NCI-H2227 (cell line): ENCODE results near the gene SNU13.
"Not testable (repeated sequence)": the region's sequence is repeated elsewhere in the genome, so short reads cannot be mapped to it uniquely, and the experiment has no call there.

Source experiments
- DNase-seq: peaks from one replicate; lab custom pipeline; 2025; ENCODE audit not compliant: unreplicated experiment; lab: John Stamatoyannopoulos, UW

SNU13 gene

GRCh38 chr22:41682033-41682807 is 6.4 kb downstream of the SNU13 start:
- peak; percentile 92 for DNase-seq

- peak; percentile 43 for DNase-seq
Measured at GRCh38 chr22:41681616-41682015, 7.1 kb downstream of the SNU13 start.

GRCh38 chr22:41676134-41676533 is 12.5 kb downstream of the SNU13 start:
- DNase-seq: no peak

DNA sequence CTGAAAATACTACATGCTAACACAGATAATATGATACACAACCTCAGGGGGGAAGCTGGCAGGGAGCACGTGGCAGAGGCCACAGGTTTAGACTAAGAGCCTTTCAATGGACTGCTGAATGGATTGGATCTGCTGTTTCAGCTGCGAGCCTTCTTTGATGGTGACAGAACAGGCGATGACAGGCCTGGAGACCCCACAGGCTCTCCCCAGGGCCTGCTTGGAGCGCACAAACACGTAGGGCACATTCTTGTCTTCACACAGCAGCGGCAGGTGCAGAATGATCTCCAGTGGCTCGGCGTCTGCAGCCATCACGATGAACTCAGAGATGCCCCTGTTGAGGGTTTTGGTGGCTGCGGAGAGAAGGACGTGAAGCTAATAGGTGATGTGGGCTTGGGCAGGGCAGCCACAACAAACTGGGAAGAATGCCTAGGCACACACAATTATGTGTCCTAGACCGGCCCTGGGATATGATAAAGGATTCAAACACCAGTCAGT is 13.8 kb downstream of the SNU13 start:
- DNase-seq: no peak

GRCh38 chr22:41672780-41673509 is 15.7 kb downstream of the SNU13 start:
- no peak for DNase-seq

- not testable (repeated sequence) for DNase-seq
Measured at GRCh38 chr22:41672096-41672495, 16.6 kb downstream of the SNU13 start.

DNA sequence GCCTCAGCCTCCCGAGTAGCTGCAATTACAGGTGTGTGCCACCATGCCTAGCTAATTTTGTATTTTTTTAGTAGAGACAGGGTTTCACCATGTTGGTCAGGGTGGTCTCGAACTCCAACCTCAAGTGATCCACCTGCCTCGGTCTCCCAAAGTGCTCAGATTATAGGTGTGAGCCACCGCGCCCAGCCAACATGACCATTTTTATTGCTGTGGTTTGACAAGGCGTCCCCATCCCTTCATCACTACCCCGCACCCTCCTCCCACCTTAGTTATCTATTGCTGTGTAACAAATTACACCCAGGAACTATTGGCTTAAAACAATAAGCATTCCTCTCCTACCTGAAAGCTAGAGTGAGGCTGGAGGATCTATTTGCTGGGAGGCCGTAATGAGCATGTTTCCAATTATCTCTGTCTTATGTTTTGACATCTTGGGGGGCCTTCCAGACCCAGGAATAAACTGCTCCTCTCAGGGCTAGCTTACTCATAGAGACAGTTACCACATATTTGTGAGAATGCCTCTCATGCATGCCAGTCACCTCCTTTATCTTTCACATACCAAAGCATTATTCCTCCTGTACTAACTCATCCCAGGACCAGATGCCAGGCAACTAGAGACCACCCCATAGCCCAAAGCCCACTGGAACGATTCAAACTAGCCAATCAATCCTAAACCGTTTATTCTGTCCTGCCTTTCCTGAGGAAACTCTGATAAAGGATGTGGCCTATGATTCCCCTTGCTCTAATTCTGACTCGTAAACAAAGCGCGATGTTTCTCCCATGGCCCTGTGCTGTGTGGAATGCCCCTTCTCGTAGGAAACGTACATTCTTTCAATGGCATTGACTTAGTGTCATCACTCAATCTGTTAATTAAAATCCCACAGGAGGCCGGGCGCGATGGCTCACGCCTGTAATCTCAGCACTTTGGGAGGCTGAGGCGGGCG is 19.4 kb downstream of the SNU13 start:
- no peak for DNase-seq

DNA sequence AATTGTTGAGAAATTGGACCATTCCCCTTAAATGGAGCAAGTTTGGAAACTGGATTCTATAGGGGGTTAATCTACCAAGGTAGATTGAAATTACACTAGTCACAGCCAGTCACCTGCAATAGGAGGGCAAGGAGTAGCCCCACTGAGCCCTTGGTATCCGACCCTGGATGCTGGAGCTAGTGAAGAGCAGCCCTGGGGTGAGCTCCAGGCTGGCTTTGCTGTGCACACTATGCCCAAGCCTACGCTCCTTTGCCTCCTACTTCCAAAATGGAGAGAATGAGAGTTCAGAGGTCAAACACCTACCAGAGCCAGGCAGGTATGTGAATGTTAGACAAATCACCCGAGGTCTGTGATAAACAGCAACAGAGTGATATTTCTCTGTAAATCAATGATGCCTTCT is 23.7 kb downstream of the SNU13 start:
- DNase-seq: no peak

GRCh38 chr22:41664490-41664889 is 24.2 kb downstream of the SNU13 start:
- no peak for DNase-seq

- DNase-seq: not testable (repeated sequence)
Measured at GRCh38 chr22:41663594-41663993, 25.1 kb downstream of the SNU13 start.

DNA sequence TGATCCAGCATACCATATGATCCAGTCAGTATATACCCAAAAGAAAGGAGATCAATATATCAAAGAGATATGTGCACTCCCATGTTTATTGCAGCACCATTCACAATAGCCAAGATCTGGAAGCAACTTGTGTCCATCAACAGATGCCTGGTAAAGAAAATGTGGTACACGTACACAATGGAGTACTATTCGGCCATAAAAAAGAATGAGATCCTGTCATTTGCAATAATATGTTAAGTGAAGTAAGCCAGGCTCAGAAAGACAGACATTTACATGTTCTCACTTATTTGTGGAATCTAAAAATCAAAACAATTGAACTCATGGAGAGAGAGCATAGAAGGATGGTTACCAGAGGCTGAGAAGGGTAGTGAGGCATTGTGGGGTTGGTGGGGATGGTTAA is 27.0 kb downstream of the SNU13 start:
- DNase-seq: no peak

DNA sequence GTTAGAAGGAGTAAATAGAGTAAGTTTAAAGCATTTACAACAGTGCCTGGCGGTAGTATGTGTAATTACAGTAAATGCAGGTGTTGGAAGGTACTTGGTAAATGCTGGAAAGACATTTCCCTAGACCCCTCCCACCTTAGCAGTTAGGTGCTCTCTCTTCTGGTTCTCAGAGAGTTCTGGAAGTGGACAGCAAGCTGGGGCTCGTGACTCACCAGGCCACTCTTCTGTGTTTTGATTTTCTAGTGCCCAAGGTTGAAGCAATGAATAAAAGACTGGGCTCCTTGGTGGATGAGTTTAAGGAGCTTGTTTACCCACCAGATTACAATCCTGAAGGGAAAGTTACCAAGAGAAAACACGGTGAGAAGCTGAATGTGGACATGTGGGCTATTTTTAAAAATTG is 27.6 kb downstream of the SNU13 start:
- DNase-seq: no peak

DNA sequence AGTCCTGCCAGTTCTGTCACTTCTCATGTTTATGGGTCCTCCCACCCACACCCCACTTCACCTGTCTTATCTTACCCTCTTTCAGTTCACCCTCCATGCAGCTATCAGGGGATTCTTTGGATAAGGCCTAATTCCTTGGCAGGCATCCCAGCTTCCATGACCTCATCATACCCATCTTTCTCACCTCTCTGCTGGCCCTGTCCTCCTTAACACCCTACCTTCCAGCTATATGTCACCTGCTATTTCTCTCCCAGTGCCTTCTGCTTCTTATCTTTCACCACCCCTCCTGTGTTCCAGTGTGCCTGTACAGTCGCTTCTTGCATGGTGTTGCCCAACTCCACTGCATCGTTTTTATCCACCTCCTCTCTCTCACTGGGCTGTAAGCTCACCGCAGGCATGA is 28.3 kb downstream of the SNU13 start:
- DNase-seq: no peak

- DNase-seq: no peak
Measured at GRCh38 chr22:41659941-41660340, 28.7 kb downstream of the SNU13 start.

DNA sequence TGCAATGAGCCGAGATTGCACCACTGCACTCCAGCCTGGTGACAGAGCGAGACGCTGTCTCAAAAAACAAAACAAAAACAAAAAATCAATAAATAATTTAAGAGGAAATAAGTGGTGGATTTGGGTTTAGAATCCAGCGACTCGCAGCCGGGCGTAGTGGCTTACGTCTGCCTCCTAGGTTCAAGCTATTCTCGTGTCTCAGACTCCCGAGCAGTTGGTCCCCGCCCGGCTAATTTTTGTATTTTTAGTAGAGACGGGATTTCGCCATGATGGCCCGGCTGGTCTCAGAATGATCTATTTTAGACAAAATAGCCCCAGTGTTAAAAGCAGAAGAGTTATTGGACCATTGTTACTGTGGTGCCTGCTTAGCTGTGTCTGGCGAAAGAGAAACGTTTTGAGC is 29.8 kb downstream of the SNU13 start:
- DNase-seq: no peak

DNA sequence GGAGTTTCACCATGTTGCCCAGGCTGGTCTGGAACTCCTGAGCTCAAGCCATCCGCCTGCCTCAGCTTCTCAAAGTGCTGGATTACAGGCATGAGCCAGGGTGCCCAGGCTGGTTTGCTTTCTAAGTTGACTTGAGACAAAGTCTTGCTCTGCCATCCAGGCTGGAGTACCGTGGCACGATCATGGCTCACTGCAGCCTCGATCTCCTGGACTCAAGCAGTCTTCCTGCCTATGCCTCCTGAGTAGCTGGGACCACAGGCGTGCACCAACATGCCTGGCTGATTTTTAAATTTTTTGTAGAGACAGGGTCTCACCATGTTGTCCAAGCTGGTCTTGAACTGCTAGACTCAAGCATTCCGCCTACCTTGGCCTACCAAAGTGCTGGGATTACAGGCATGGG is 31.0 kb downstream of the SNU13 start:
- DNase-seq: no peak

DNA sequence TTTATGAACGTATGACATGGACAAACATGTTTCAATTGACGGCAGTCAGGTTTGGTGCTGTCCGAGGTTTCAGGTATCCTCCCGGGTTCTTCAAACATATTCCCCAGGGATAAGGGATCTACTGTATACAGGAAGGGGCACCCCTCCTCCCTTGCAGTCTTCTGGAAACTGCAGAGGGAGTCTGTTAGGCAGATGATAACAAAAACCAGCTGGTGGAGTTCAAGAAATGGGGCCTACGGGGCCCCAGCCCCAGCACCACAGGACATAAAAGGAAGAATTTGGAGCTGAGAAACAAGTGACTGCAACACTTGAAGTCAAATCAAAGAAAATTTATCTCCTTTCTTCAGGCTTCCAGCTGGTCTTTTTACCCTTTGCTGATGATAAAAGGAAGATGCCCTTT is 32.1 kb downstream of the SNU13 start:
- no peak for DNase-seq

DNA sequence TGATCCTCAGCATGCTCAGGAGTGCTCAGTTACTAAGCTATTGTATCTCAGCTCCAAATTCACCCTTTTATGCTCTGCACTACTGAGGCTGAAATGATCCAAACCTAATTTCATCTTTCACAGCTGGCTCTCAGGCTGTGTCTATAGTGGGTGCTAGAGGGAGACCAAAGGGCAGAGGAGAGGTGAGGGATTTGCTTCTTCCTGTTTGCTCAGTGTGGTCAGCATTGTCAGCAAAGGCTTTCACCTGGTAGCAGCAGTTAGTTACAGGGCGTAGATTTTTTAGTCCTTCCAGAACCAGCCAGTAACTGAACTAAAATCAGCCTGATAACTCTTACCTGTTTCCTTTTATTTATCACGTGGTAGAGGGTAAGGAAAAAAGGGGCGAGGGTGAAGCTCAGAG is 34.3 kb downstream of the SNU13 start:
- DNase-seq: no peak

DNA sequence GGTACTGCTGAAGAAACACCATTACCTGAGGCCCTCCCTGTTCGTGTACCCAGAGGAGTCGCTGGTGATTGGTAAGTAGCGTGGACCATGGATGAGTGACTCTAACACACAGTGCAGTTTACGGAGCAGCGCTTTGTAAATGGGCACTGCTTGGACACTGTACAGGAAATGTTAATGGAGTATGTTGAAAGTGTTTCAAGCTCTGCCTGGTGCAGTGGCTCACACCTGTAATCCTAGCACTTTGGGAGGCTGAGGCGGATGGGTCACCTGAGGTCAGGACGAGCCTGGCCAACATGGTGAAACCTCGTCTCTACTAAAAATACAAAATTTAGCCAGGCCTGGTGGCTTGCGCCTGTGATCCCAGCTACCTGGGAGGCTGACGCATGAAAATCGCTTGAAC is 37.8 kb downstream of the SNU13 start:
- DNase-seq: no peak

DNA sequence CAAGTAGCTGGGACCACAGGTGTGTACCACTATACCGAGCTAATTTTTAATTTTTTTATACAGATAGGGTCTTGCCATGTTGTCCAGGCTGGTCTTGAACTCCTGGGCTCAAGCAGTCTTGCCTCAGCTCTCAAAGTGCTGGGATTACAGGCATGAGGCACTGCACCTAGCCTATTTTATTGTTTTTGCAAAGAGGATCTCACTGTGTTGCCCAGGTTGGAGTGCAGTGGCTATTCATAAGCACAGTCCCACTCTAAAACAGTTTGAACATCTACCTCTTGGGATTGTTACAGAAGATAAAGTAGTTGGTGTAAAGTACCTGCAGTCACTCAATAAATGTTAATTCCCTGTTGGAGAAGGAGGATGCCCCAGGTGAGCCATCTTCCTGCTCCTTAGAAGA is 38.4 kb downstream of the SNU13 start:
- DNase-seq: no peak

DNA sequence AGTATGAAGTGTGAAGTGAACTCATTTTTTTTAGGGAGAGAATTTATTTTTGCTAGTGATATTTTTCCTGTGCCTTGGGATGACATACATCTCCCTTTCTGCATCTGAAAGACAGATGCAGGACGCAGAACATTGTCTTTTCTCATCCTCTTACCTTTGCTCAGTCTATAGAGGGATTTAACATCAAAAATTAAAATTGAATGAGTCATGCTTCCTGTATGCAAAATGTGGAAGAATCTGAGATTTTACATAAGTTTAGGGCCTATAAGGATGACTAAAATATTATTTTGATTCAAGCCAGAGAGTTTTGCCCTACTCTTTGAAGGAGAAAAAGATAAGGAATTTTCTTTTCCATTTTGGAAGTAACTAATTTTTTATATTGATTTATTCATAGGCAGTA is 40.2 kb downstream of the SNU13 start:
- no peak for DNase-seq
